Colonic mucosa (tissue), 4 donors: ENCODE results near the gene TMC3. TPM values are rescaled to one million over a fixed set of nuclear protein-coding genes. Genes with fewer than 3 reads are reported as not detected.

ENCODE experiments used
- DNase-seq: peaks from one replicate; pipeline ENCODE4 v3.0.0-alpha.2; 2020
- H3K27ac ChIP-seq: fragments of 200-600 bp; one replicate; pipeline ENCODE4 v1.8.0; 2021
- H3K27me3 ChIP-seq: fragments of 200-600 bp; one replicate; pipeline ENCODE4 v1.8.0; 2021
- H3K36me3 ChIP-seq: fragments of 200-600 bp; one replicate; pipeline ENCODE4 v1.8.0; 2021
- H3K4me1 ChIP-seq: fragments of 200-600 bp; one replicate; pipeline ENCODE4 v1.8.0; 2021; ENCODE audit warnings: mild to moderate bottlenecking
- H3K4me3 ChIP-seq: fragments of 200-600 bp; one replicate; pipeline ENCODE4 v1.8.0; 2021
- H3K9ac ChIP-seq, 2 donors: one replicate each; pipeline ENCODE4 v1.7.0; 2013; ENCODE audit warnings: control low read depth in 2 of 2, low read depth in 2 of 2, low read length in 2 of 2
- H3K9me3 ChIP-seq: fragments of 200-600 bp; one replicate; pipeline ENCODE4 v1.8.0; 2021
- intact Hi-C: fragments of 100-400 bp; cut with DNase I; formaldehyde crosslinking; loops from one replicate; pipeline ENCODE4 v1.14.1; 2022
- total RNA-seq, 2 donors: library from RNA; stranded (reverse); fragmentation: NEBNext Ultra II Directional in 1 of 2; extraction: Animal tissue kit (Norgen Biotek cat#: 25700) in 1 of 2; gene quantifications; one replicate each; pipeline ENCODE4 v1.2.1, GENCODE V29; 2021
- TF ChIP-seq, protein P1 (sequence below): fragments of 200-600 bp; IDR thresholded peaks from one replicate; pipeline ENCODE4 v1.8.0; 2022; ENCODE audit warnings: antibody characterized with exemption, mild to moderate bottlenecking
- donor health status: healthy.
- donor health status: DM: no; HTN: no; CAD: no.
- donor health status: DM: no; HTN: no; CAD: no.

TMC3 gene
- total RNA-seq, 2 donors from 2014 or later: 0.08 TPM; not detected in 1

DNA sequence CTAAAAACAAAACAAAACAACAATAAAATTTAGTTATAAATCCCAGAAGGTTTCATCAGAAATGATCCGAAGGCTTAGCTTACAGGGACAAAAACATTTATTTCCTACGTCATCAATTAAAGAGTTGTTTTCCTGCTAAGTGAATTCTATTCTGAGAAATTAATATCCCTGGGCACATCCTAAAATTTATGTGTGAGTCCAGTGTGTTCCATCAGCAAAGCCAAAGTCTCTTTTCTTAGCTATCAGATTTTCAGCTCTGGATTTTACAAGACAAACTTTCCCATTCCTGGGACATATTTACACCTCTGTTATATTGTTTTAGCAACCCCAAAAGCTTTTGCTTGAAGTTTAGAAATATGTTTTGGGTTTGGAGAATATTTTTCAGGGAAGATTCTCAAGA is 4.4 kb upstream of the TMC3 start:
- Histone ChIP-seq H3K4me3 (no peak overlapping the region), H3K9ac (no peak overlapping the region), H3K4me1 (no peaks in the 10 kb centered on the region), H3K27me3 (no peaks in the 10 kb centered on the region), H3K36me3 (no peaks in the 10 kb centered on the region), H3K27ac (no peak overlapping the region), H3K9me3 (no peaks in the 10 kb centered on the region)
- intact Hi-C loops: no loop called here
- TF ChIP-seq, protein P1, sequence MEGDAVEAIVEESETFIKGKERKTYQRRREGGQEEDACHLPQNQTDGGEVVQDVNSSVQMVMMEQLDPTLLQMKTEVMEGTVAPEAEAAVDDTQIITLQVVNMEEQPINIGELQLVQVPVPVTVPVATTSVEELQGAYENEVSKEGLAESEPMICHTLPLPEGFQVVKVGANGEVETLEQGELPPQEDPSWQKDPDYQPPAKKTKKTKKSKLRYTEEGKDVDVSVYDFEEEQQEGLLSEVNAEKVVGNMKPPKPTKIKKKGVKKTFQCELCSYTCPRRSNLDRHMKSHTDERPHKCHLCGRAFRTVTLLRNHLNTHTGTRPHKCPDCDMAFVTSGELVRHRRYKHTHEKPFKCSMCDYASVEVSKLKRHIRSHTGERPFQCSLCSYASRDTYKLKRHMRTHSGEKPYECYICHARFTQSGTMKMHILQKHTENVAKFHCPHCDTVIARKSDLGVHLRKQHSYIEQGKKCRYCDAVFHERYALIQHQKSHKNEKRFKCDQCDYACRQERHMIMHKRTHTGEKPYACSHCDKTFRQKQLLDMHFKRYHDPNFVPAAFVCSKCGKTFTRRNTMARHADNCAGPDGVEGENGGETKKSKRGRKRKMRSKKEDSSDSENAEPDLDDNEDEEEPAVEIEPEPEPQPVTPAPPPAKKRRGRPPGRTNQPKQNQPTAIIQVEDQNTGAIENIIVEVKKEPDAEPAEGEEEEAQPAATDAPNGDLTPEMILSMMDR: no peak
- no peak for DNase-seq

DNA sequence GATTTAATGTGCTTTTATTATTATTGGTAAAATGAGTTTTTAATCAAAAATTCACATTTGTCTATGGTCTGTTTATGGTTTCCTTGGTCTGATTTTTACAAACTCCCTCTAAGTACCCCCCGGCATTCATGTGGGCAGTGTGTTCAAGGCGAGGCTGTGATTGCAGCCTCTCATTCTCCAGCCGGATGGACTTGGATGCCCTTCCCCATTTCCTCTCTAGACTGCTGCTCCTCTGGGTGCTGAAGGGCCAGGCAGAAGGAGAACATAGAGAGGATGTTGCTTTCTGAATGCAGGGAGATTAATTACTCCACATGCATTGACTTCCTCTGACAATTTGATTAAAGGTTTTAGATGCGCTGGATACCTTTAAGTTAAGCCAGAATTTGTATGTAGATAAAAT is 3.9 kb upstream of the TMC3 start:
- Histone ChIP-seq H3K27ac (no peak overlapping the region), H3K4me1 (no peaks in the 10 kb centered on the region), H3K9ac (no peak overlapping the region), H3K36me3 (no peaks in the 10 kb centered on the region), H3K9me3 (no peaks in the 10 kb centered on the region), H3K4me3 (no peak overlapping the region), H3K27me3 (no peaks in the 10 kb centered on the region)
- intact Hi-C loops: no loop called here
- TF ChIP-seq, protein P1: no peak
- DNase-seq: no peak

DNA sequence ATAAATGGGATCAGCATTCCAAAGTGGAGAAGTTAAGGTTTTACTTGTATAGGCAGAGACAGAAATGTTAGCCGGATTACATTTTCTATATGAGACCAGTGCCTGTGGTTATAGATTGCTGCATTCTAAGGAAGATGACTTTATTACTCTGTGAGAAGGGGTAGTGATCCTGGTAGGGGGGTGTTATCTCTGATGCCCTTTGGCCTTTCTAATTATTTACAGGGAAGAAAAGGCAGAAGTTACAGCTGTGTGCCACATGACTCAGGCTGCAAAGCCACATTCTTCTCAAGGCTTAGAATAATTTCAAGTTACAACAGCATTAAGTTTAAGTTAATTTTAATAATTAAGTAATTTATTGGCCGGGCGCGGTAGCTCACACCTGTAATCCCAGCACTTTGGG is 2.2 kb upstream of the TMC3 start:
- TF ChIP-seq, protein P1: no peak
- no peak for DNase-seq
- H3K9ac ChIP-seq: no peak overlapping the region
- no peak overlapping the region for H3K4me3 ChIP-seq
- intact Hi-C loops: no loop called here
- no peak overlapping the region for H3K27ac ChIP-seq
- no peaks in the 10 kb centered on the region for H3K27me3 ChIP-seq
- H3K4me1 ChIP-seq: no peaks in the 10 kb centered on the region
- H3K36me3 ChIP-seq: no peaks in the 10 kb centered on the region
- H3K9me3 ChIP-seq: no peaks in the 10 kb centered on the region

DNA sequence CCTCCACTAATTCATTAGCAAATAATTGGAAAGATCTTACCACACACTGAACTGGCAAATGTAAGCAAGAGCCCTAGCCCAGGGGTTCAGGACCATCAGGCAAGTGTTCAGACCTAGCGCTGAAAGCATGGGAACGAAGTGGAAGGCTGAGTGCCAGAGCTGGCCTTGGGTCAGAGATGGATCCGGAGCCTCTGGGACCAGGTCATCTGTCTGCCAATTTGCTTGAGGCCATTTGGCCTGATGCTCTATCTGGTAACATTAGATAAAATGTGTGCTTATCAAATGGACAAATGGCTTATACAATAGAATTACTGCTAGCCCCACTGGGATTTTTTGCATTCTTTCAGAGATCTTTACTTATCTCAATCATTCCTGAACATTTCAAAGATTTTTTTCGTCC is 1.4 kb upstream of the TMC3 start:
- intact Hi-C loops: no loop called here
- H3K9me3 ChIP-seq: no peaks in the 10 kb centered on the region
- H3K27me3 ChIP-seq: no peaks in the 10 kb centered on the region
- no peaks in the 10 kb centered on the region for H3K4me1 ChIP-seq
- H3K27ac ChIP-seq: no peak overlapping the region
- H3K36me3 ChIP-seq: no peaks in the 10 kb centered on the region
- no peak for DNase-seq
- H3K9ac ChIP-seq: no peak overlapping the region
- TF ChIP-seq, protein P1: no peak
- H3K4me3 ChIP-seq: no peak overlapping the region

DNA sequence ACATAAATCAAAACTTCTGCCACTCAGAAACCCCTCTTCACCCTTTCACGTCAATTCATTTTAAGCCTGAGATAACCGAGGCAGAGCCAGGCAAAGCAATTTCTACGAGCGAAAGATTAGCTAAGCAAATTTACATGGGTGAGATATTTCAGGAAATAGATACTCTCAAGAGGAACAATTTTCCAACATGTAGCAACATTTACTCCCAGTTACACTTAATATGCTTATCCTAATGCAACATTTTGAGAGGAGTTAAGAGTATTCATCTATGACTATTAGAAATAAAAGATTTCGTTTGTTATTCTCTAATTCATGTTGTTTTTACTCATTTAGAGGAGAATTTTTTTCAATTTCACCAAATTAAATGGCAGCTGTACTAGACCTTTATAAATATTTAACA is 837 bp downstream of the TMC3 start:
- Histone ChIP-seq H3K27me3 (no peaks in the 10 kb centered on the region), H3K4me3 (no peak overlapping the region), H3K4me1 (no peaks in the 10 kb centered on the region), H3K36me3 (no peaks in the 10 kb centered on the region), H3K27ac (no peak overlapping the region), H3K9ac (no peak overlapping the region), H3K9me3 (no peaks in the 10 kb centered on the region)
- no peak for DNase-seq
- intact Hi-C loops: no loop called here
- TF ChIP-seq, protein P1: no peak

DNA sequence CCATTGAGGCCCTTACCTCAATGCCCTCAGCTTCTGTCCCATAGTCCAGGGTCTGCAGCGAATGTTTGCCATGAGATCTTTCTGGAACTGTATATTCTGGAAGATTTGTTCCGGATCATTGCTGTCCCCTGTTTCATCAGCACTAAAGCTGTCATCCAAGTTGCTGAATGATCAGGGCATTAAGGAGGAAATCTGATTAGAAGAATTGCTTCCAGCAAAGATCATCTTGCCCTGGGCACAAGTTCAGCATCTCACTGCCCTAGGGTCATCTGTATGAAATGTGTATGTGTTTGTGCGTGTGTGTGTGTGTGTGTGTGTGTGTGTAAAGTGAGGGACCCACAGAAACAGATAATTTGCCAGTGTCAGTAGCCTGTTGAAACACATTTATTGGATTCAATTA is 1.4 kb downstream of the TMC3 start:
- intact Hi-C loops: no loop called here
- H3K36me3 ChIP-seq: no peaks in the 10 kb centered on the region
- DNase-seq: no peak
- no peaks in the 10 kb centered on the region for H3K9me3 ChIP-seq
- H3K9ac ChIP-seq: no peak overlapping the region
- no peak overlapping the region for H3K27ac ChIP-seq
- no peak overlapping the region for H3K4me3 ChIP-seq
- TF ChIP-seq, protein P1: no peak
- H3K4me1 ChIP-seq: no peaks in the 10 kb centered on the region
- no peaks in the 10 kb centered on the region for H3K27me3 ChIP-seq
